IPS DF 6.9 (cell line): ENCODE measurements around the gene GDPD5.

ENCODE experiments used
- DNase-seq: peaks from one replicate; pipeline ENCODE4 v3.0.0-alpha.2; 2013; ENCODE audit warnings: low read depth, low spot score
- H3K27ac ChIP-seq: one replicate; pipeline ENCODE4 v1.5.1; 2013; ENCODE audit warnings: low read length, control low read depth
- H3K27me3 ChIP-seq: 2 replicates; pipeline ENCODE4 v1.6.1; 2013; ENCODE audit warnings: mild to moderate bottlenecking, low read length; ENCODE audit not compliant: control insufficient read depth, insufficient read depth
- H3K36me3 ChIP-seq: 2 replicates; pipeline ENCODE4 v1.6.1; 2013; ENCODE audit warnings: low read length; ENCODE audit not compliant: control insufficient read depth, insufficient read depth
- H3K4me1 ChIP-seq: 2 replicates; pipeline ENCODE4 v1.6.1; 2013; ENCODE audit warnings: low read length; ENCODE audit not compliant: control insufficient read depth, insufficient read depth
- H3K4me3 ChIP-seq: 2 replicates; pipeline ENCODE4 v1.5.1; 2013; ENCODE audit warnings: mild to moderate bottlenecking, low read length
- H3K9me3 ChIP-seq: 2 replicates; pipeline ENCODE4 v1.6.1; 2013; ENCODE audit warnings: low read length, inconsistent platforms; ENCODE audit not compliant: control insufficient read depth, insufficient read depth
- WGBS: extraction: QIAGEN DNeasy Blood & Tissue Kit; methylation state at CpG from one replicate; pipeline ENCODE4 v1.1.7; 2013; ENCODE audit warnings: mixed read lengths, missing lambda C conversion rate; ENCODE audit not compliant: insufficient read length, insufficient coverage; 5-methylcytosine and 5-hydroxymethylcytosine counted together

The GDPD5 gene

GRCh38 chr11:75467881-75468280 lies 57.9 kb downstream of the GDPD5 start:
- WGBS, result no CpG with 5 or more reads among the region's 4 CpGs

GRCh38 chr11:75467311-75467710 lies 58.4 kb downstream of the GDPD5 start:
- Histone ChIP-seq H3K4me1 (peaks cover 9% of the 10 kb centered on the region), H3K9me3 (no peaks in the 10 kb centered on the region), H3K27me3 (no peaks in the 10 kb centered on the region), H3K36me3 (no peaks in the 10 kb centered on the region), H3K27ac (no peak overlapping the region), H3K4me3 (no peak overlapping the region)
- WGBS, result no CpG with 5 or more reads among the region's 8 CpGs
- DNase-seq, result no peak

More at GRCh38 chr11:75467881-75468280, 57.9 kb downstream of the GDPD5 start:
- Histone ChIP-seq H3K27me3 (no peaks in the 10 kb centered on the region), H3K9me3 (no peaks in the 10 kb centered on the region), H3K4me3 (no peak overlapping the region), H3K27ac (no peak overlapping the region), H3K36me3 (no peaks in the 10 kb centered on the region), H3K4me1 (peaks cover 5% of the 10 kb centered on the region; the same call in 1 of the 2 replicates)
- no peak for DNase-seq

- H3K4me1 ChIP-seq, result peaks cover 9% of the 10 kb centered on the region
- H3K4me3 ChIP-seq, result no peak overlapping the region
- DNase-seq, result no peak
- H3K27ac ChIP-seq, result no peak overlapping the region
- H3K36me3 ChIP-seq, result no peaks in the 10 kb centered on the region
- no peaks in the 10 kb centered on the region for H3K9me3 ChIP-seq
- H3K27me3 ChIP-seq, result no peaks in the 10 kb centered on the region
- WGBS, result no CpG with 5 or more reads among the region's 11 CpGs
These were observed 59.8 kb downstream of the GDPD5 start for GRCh38 chr11:75465701-75466531.

GRCh38 chr11:75463106-75463774 lies 62.5 kb downstream of the GDPD5 start:
- Histone ChIP-seq H3K36me3 (no peaks in the 10 kb centered on the region), H3K27ac (no peak overlapping the region), H3K9me3 (no peaks in the 10 kb centered on the region), H3K4me3 (no peak overlapping the region), H3K27me3 (no peaks in the 10 kb centered on the region), H3K4me1 (peaks cover 9% of the 10 kb centered on the region)
- DNase-seq, result no peak
- WGBS, result no CpG with 5 or more reads among the region's 11 CpGs

DNA sequence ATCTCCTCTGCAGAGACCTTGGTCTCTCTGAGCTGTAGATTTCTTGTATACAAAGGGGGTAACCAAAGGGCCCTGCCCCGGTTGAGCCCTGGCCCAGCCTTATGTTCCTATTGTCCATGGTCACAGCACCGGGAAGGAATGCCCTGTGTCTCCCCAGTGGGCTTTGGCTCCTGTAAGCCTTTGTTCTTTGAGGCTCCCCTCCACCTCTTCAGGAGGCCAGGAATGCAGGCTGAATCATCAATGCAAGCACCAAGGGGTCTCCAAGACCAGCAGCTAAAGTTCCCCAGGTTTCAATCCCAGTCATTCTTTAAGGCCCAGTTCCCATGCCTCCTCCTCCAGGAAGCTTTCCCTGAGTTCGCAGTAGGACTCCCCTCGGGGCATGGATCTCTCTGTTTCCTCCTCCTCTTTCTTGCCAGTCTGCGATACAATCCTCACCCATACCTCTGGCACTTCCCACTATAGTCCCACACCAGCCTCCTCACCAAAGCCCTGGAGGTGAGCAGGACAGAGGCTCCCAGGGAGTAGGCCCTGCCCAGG lies 63.6 kb downstream of the GDPD5 start:
- Histone ChIP-seq H3K4me1 (peaks cover 9% of the 10 kb centered on the region), H3K4me3 (no peak overlapping the region), H3K27me3 (no peaks in the 10 kb centered on the region), H3K9me3 (no peaks in the 10 kb centered on the region), H3K36me3 (no peaks in the 10 kb centered on the region), H3K27ac (no peak overlapping the region)
- no peak for DNase-seq
- no CpG with 5 or more reads among the region's 5 CpGs for WGBS

GRCh38 chr11:75461151-75461550 lies 64.6 kb downstream of the GDPD5 start:
- no peak for DNase-seq
- no CpG with 5 or more reads among the region's 6 CpGs for WGBS
- Histone ChIP-seq H3K36me3 (no peaks in the 10 kb centered on the region), H3K9me3 (no peaks in the 10 kb centered on the region), H3K27ac (no peak overlapping the region), H3K4me3 (no peak overlapping the region), H3K4me1 (peaks cover 8% of the 10 kb centered on the region), H3K27me3 (no peaks in the 10 kb centered on the region)

GRCh38 chr11:75456596-75457183 lies 69.1 kb downstream of the GDPD5 start:
- H3K4me3 ChIP-seq, result no peak overlapping the region
- H3K27me3 ChIP-seq, result no peaks in the 10 kb centered on the region
- H3K27ac ChIP-seq, result no peak overlapping the region
- no peaks in the 10 kb centered on the region for H3K4me1 ChIP-seq
- WGBS, result no CpG with 5 or more reads among the region's 14 CpGs
- no peak for DNase-seq
- H3K36me3 ChIP-seq, result no peaks in the 10 kb centered on the region
- no peaks in the 10 kb centered on the region for H3K9me3 ChIP-seq

GRCh38 chr11:75454987-75455386 lies 70.8 kb downstream of the GDPD5 start:
- no peaks in the 10 kb centered on the region for H3K27me3 ChIP-seq
- no peak for DNase-seq
- no peaks in the 10 kb centered on the region for H3K4me1 ChIP-seq
- H3K27ac ChIP-seq, result no peak overlapping the region
- no CpG with 5 or more reads among the region's 5 CpGs for WGBS
- no peaks in the 10 kb centered on the region for H3K36me3 ChIP-seq
- H3K4me3 ChIP-seq, result no peak overlapping the region
- no peaks in the 10 kb centered on the region for H3K9me3 ChIP-seq

- no CpG with 5 or more reads among the region's 9 CpGs for WGBS
- no peaks in the 10 kb centered on the region for H3K36me3 ChIP-seq
- H3K27ac ChIP-seq, result no peak overlapping the region
- no peaks in the 10 kb centered on the region for H3K9me3 ChIP-seq
- H3K4me1 ChIP-seq, result no peaks in the 10 kb centered on the region
- H3K4me3 ChIP-seq, result no peak overlapping the region
- H3K27me3 ChIP-seq, result no peaks in the 10 kb centered on the region
- no peak for DNase-seq
These were observed 71.7 kb downstream of the GDPD5 start for GRCh38 chr11:75453916-75454655.
